HepG2 (cell line): Measurements from ENCODE around the gene GSTM4. TPM values are rescaled to one million over a fixed set of nuclear protein-coding genes. Genes with fewer than 3 reads are reported as not detected.

Source experiments
- CC2D1A ChIP-seq: sonication (generic); formaldehyde crosslinking; IDR thresholded peaks from 2 replicates; pipeline ENCODE4 v1.8.1; 2023; ENCODE audit warnings: mild to moderate bottlenecking, missing genetic modification reagents
- FOXO1 ChIP-seq: sonication (generic); formaldehyde crosslinking; IDR thresholded peaks from 2 replicates; pipeline ENCODE4 v1.4.0; 2020; ENCODE audit warnings: missing genetic modification reagents
- HOXA9 ChIP-seq: sonication (generic); formaldehyde crosslinking; IDR thresholded peaks from 2 replicates; pipeline ENCODE4 v1.8.1; 2022; ENCODE audit warnings: missing genetic modification reagents, mild to moderate bottlenecking, moderate library complexity, borderline replicate concordance
- KLF16 ChIP-seq, 2 experiments: sonication (generic) in 1 of 2; formaldehyde crosslinking in 1 of 2; IDR thresholded peaks; 2 replicates each; pipeline versions ENCODE4 v1.6.1 to v1.8.0; 2016 to 2023; ENCODE audit warnings: missing genetic modification reagents in 2 of 2, missing compliant biosample characterization in 1 of 2
- NPAS2 ChIP-seq: sonication (generic); formaldehyde crosslinking; IDR thresholded peaks from 2 replicates; pipeline ENCODE4 v1.8.0; 2022; ENCODE audit warnings: mild to moderate bottlenecking, missing genetic modification reagents, borderline replicate concordance
- PCBP2 ChIP-seq: fragments of 200-400 bp; formaldehyde crosslinking; optimal IDR thresholded peaks from 2 replicates; pipeline ENCODE3; 2018; ENCODE audit warnings: low read length, low read depth; ENCODE audit not compliant: poor library complexity, severe bottlenecking
- RAD21 ChIP-seq: fragments of 450-650 bp; formaldehyde crosslinking; IDR thresholded peaks from 2 replicates; pipeline ENCODE4 v1.5.0; 2020; ENCODE audit warnings: mild to moderate bottlenecking
- RARA ChIP-seq: IDR thresholded peaks from 2 replicates; pipeline ENCODE4 v1.6.1; 2016; ENCODE audit warnings: missing genetic modification reagents, missing compliant biosample characterization
- SMC3 ChIP-seq: IDR thresholded peaks from 2 replicates; pipeline ENCODE4 v1.6.1; 2011; ENCODE audit warnings: low read length, improper control_type of control experiment
- SYNCRIP ChIP-seq: fragments of 200-400 bp; formaldehyde crosslinking; IDR thresholded peaks from 2 replicates; pipeline ENCODE4 v1.6.1; 2018; ENCODE audit warnings: mild to moderate bottlenecking, low read depth, low read length; ENCODE audit not compliant: insufficient read depth
- TBL1XR1 ChIP-seq: fragments of 150-350 bp; IDR thresholded peaks from 2 replicates; pipeline ENCODE4 v1.6.1; 2014; ENCODE audit warnings: borderline replicate concordance, low read length; ENCODE audit not compliant: partially characterized antibody
- TBX2 ChIP-seq: sonication (generic); formaldehyde crosslinking; IDR thresholded peaks from 2 replicates; pipeline ENCODE4 v1.5.0; 2020; ENCODE audit warnings: missing genetic modification reagents, mild to moderate bottlenecking, borderline replicate concordance
- TERF1 ChIP-seq: sonication (generic); formaldehyde crosslinking; IDR thresholded peaks from 2 replicates; pipeline ENCODE4 v1.8.0; 2022; ENCODE audit warnings: mild to moderate bottlenecking, missing genetic modification reagents, moderate library complexity
- ZFP90 ChIP-seq: sonication (generic); formaldehyde crosslinking; IDR thresholded peaks from 2 replicates; pipeline ENCODE4 v1.8.0; 2022; ENCODE audit warnings: missing genetic modification reagents, mild to moderate bottlenecking, inconsistent platforms, borderline replicate concordance
- ZNF24 ChIP-seq: fragments of 450-650 bp; IDR thresholded peaks from 2 replicates; pipeline ENCODE4 v1.6.1; 2017; ENCODE audit warnings: antibody characterized with exemption, mild to moderate bottlenecking
- ZNF260 ChIP-seq: sonication (generic); formaldehyde crosslinking; IDR thresholded peaks from 2 replicates; pipeline ENCODE4 v1.4.0; 2020; ENCODE audit warnings: missing genetic modification reagents, low read depth, mild to moderate bottlenecking, borderline replicate concordance
- ZNF512 ChIP-seq: sonication (generic); formaldehyde crosslinking; IDR thresholded peaks from 2 replicates; pipeline ENCODE4 v1.4.0; 2020; ENCODE audit warnings: mild to moderate bottlenecking, missing genetic modification reagents
- ZNF512B ChIP-seq: sonication (generic); formaldehyde crosslinking; IDR thresholded peaks from 2 replicates; pipeline ENCODE4 v1.5.1; 2020; ENCODE audit warnings: missing genetic modification reagents, mild to moderate bottlenecking, borderline replicate concordance
- ZNF704 ChIP-seq: sonication (generic); formaldehyde crosslinking; IDR thresholded peaks from 2 replicates; pipeline ENCODE4 v1.8.1; 2023; ENCODE audit warnings: mild to moderate bottlenecking, inconsistent platforms, moderate library complexity, missing genetic modification reagents, borderline replicate concordance
- polyA plus RNA-seq, 8 experiments: library from polyadenylated mRNA; depleted of rRNA in 3 of 8; stranded (reverse) in 7 of 8; unstranded in 1 of 8; fragments of >200 nt; fragmentation: Illumina TruSeq in 4 of 8; extraction: Trizol in 4 of 8; gene quantifications; 2 replicates each; pipeline versions ENCODE4 v1.2.1 to v1.2.3, GENCODE V29; 2011 to 2016; ENCODE audit warnings: low read depth in 4 of 8, missing spikeins in 1 of 8, mixed read lengths in 1 of 8; ENCODE audit not compliant: insufficient read depth in 1 of 8
- total RNA-seq, 5 experiments: library from RNA; depleted of rRNA; stranded (reverse); fragments of >200 nt; fragmentation: Illumina TruSeq; extraction: Trizol; gene quantifications; 2 replicates each; pipeline ENCODE4 v1.2.3, GENCODE V29; 2016; ENCODE audit warnings: low read depth in 1 of 5

GSTM4 gene
- total and polyA plus RNA-seq, 2 of the 13 experiments (the other 11 are each of a cell fraction or from before 2014, with no cell fraction given), result 25.3 to 40.8 TPM

- TF ChIP-seq ZFP90 (CRISPR knock-in tag) (0 out of 2 replicates have a peak, but pooled peaks have one; percentile 61), RARA (CRISPR knock-in tag) (peak; percentile 46; the same call in 1 of the 2 replicates), ZNF704 (CRISPR knock-in tag) (0 out of 2 replicates have a peak, but pooled peaks have one; percentile 51), ZNF512B (CRISPR knock-in tag) (no peak), PCBP2 (no peak), ZNF260 (CRISPR knock-in tag) (no peak), TBL1XR1 (no peak), RAD21 (CRISPR knock-in tag) (no peak), ZNF512 (CRISPR knock-in tag) (no peak), NPAS2 (CRISPR knock-in tag) (no peak), ZNF24 (no peak), KLF16 (CRISPR knock-in tag; IDR thresholded peaks at IDR 0.05) (peak in 1 of 2 experiments; percentile 78; a peak in 2 of 4 replicates), SYNCRIP (no peak), CC2D1A (peak; percentile 59; the same call in 1 of the 2 replicates), SMC3 (no peak), FOXO1 (CRISPR knock-in tag) (peak; percentile 41), HOXA9 (CRISPR knock-in tag) (no peak; the same call in 1 of the 2 replicates), TBX2 (CRISPR knock-in tag) (peak; percentile 32; the same call in 1 of the 2 replicates), TERF1 (CRISPR knock-in tag) (no peak)
Observed at GRCh38 chr1:109655615-109656519, at the start of gene GSTM4 (continued).
